ENCODE data around the gene SLC39A3.
"Not testable (repeated sequence)": the region's sequence is repeated elsewhere in the genome, so short reads cannot be mapped to it uniquely, and the experiment has no call there.

The SLC39A3 gene

GRCh38 chr19:2715470-2716274, 24.1 kb downstream of the SLC39A3 start:
- no peak for DNase-seq (ENCODE audit: low spot score)
- in situ Hi-C loops (cut with MboI; ENCODE audit: low sequenced_read_pairs, unreplicated experiment), result no loop called here
- TF ChIP-seq CTCF (IDR thresholded peaks at IDR 0.05; ENCODE audit: borderline replicate concordance, control extremely low read depth, extremely low read depth, insufficient read depth, missing control alignments), result no peak

- TF ChIP-seq CTCF (IDR thresholded peaks at IDR 0.05; ENCODE audit: borderline replicate concordance, control extremely low read depth, extremely low read depth, insufficient read depth, missing control alignments), result no peak
- in situ Hi-C loops (cut with MboI; ENCODE audit: low sequenced_read_pairs, unreplicated experiment), result no loop called here
- no peak for DNase-seq (ENCODE audit: low spot score)
Measured at GRCh38 chr19:2714531-2715269, 25.1 kb downstream of the SLC39A3 start.

GRCh38 chr19:2714102-2714501, 25.7 kb downstream of the SLC39A3 start:
- in situ Hi-C loops (cut with MboI; ENCODE audit: low sequenced_read_pairs, unreplicated experiment); DNase-seq (ENCODE audit: low spot score): not testable (repeated sequence)

GRCh38 chr19:2713170-2713569, 26.6 kb downstream of the SLC39A3 start:
- DNase-seq (ENCODE audit: low spot score); in situ Hi-C loops (cut with MboI; ENCODE audit: low sequenced_read_pairs, unreplicated experiment): not testable (repeated sequence)

- no peak for DNase-seq (ENCODE audit: low spot score)
- in situ Hi-C loops (cut with MboI; ENCODE audit: low sequenced_read_pairs, unreplicated experiment), result no loop called here
- TF ChIP-seq CTCF (IDR thresholded peaks at IDR 0.05; ENCODE audit: borderline replicate concordance, control extremely low read depth, extremely low read depth, insufficient read depth, missing control alignments), result no peak
Measured at GRCh38 chr19:2711875-2712205, 28.0 kb downstream of the SLC39A3 start.

GRCh38 chr19:2711172-2711874, 28.5 kb downstream of the SLC39A3 start:
- in situ Hi-C loops (cut with MboI; ENCODE audit: low sequenced_read_pairs, unreplicated experiment), result no loop called here
- no peak for DNase-seq (ENCODE audit: low spot score)
- TF ChIP-seq CTCF (IDR thresholded peaks at IDR 0.05; ENCODE audit: borderline replicate concordance, control extremely low read depth, extremely low read depth, insufficient read depth, missing control alignments), result no peak

- in situ Hi-C loops (cut with MboI; ENCODE audit: low sequenced_read_pairs, unreplicated experiment), result no loop called here
- DNase-seq (ENCODE audit: low spot score), result no peak
- TF ChIP-seq CTCF (IDR thresholded peaks at IDR 0.05; ENCODE audit: borderline replicate concordance, control extremely low read depth, extremely low read depth, insufficient read depth, missing control alignments), result no peak
Measured at GRCh38 chr19:2706251-2706650, 33.6 kb downstream of the SLC39A3 start.
